GM12874 (cell line): ENCODE measurements around the gene MARCHF7.

ENCODE experiments used
- TF ChIP-seq, protein P1 (sequence below): IDR thresholded peaks from 2 replicates; pipeline ENCODE4 v1.5.1; 2011; ENCODE audit warnings: low read depth, mild to moderate bottlenecking, control low read depth, low read length, moderate library complexity; ENCODE audit not compliant: insufficient read depth

The MARCHF7 gene

GRCh38 chr2:159759577-159759976 is 47.3 kb downstream of the MARCHF7 start:
- TF ChIP-seq, protein P1, sequence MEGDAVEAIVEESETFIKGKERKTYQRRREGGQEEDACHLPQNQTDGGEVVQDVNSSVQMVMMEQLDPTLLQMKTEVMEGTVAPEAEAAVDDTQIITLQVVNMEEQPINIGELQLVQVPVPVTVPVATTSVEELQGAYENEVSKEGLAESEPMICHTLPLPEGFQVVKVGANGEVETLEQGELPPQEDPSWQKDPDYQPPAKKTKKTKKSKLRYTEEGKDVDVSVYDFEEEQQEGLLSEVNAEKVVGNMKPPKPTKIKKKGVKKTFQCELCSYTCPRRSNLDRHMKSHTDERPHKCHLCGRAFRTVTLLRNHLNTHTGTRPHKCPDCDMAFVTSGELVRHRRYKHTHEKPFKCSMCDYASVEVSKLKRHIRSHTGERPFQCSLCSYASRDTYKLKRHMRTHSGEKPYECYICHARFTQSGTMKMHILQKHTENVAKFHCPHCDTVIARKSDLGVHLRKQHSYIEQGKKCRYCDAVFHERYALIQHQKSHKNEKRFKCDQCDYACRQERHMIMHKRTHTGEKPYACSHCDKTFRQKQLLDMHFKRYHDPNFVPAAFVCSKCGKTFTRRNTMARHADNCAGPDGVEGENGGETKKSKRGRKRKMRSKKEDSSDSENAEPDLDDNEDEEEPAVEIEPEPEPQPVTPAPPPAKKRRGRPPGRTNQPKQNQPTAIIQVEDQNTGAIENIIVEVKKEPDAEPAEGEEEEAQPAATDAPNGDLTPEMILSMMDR, result no peak

DNA sequence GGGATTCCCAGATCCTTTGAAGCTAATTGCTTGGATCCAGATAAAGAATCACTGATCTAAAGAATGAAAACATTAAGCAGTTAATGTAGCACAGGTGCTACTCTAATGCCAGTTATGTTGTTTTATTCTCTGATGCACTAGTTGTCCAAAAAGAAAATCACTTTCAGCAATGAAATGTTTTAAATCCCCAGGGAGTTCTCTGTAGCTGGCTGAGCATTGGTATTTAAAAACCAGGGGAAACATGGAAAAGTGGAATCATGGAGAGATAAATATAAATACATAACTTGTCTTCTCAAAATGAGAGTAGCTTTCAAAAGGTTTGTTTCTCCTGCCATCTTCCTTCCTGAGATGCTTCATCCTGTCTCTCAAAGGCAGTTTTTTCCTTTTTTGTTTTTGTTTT is 48.0 kb downstream of the MARCHF7 start:
- TF ChIP-seq, protein P1, result no peak

- TF ChIP-seq, protein P1, result no peak
These were observed 49.8 kb downstream of the MARCHF7 start for GRCh38 chr2:159762075-159762474.
